CD4-positive, alpha-beta T cell treated with Interleukin-10 for 1 hour (primary cell): ENCODE measurements around the gene RAP1A.
"Not testable (repeated sequence)": the region's sequence is repeated elsewhere in the genome, so short reads cannot be mapped to it uniquely, and the experiment has no call there.

Experiments
- DNase-seq: peaks from one replicate; pipeline ENCODE4 v3.0.0-alpha.2; 2020

The RAP1A gene

DNA sequence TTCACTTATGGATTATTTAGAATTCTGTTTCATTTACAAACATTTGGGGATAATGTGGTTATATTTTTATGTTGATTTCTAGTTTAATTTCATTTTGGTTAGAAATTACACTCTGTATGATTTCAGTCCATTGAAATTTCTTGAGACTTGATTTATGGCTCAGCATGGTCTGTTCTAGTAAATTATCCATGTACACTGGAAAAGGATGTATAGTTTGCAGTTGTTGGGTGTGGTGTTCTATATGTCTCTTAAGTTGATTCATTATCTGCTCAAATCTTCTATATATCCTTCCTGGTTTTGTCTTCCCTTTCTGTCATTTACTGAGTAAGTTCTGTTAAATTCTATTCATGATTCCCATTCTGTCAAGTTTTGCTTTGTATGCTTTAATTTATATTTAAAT is 52.3 kb downstream of the RAP1A start:
- no peak for DNase-seq

DNA sequence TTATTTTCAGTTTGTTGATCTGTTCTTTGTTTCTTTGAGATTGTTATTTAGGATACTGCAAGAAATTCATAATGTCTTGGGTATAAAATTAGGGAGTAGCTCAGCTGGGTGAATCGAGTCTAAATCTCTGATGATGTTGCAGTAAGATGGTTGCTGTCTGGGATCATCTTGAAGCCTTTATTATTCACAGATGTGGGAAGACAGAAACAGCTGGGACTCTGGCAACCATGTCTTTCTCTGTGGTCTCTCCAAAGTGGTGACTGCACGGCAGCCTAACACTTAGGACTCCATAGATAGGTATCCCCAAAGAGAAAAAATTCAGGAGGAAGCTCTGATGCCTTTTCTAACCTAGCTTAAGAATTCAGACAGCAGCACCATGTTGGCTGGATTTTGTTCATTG is 52.7 kb downstream of the RAP1A start:
- no peak for DNase-seq

DNA sequence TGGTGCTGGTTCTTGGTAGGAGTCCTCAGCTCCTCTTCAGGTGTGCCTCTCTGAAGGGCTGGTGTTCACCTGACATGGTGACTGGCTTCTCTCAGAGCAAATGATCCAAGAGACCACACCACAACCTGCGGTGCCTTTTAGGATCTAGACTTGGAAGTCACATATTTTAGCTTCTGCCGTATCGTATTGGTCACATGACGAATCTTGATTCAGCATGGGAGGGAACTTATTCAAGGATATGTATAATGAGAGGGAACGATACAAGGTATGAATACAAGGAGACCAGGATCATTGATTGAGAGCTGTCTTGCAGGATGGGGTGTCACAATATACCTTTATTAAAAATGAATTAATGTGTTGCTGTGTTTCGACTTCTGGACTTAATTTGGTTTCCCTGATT is 58.0 kb downstream of the RAP1A start:
- DNase-seq: no peak

DNA sequence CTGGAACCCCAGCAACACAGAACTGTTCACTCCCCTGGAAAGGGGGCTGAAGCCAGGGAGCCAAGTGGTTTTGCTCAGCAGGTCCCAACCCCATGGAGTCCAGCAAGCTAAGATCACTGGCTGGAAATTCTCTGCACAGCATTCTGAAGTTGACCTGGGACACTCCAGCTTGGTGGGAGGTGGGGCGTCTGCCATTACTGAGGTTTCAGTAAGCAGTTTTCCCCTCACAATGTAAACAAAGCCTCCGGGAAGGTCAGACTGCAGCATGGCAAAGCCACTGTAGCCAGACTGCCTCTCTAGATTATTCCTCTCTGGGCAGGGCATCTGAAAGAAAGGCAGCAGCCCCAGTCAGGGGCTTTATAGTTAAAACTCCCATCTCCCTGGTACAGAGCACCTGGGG is 60.0 kb downstream of the RAP1A start:
- DNase-seq: no peak

DNA sequence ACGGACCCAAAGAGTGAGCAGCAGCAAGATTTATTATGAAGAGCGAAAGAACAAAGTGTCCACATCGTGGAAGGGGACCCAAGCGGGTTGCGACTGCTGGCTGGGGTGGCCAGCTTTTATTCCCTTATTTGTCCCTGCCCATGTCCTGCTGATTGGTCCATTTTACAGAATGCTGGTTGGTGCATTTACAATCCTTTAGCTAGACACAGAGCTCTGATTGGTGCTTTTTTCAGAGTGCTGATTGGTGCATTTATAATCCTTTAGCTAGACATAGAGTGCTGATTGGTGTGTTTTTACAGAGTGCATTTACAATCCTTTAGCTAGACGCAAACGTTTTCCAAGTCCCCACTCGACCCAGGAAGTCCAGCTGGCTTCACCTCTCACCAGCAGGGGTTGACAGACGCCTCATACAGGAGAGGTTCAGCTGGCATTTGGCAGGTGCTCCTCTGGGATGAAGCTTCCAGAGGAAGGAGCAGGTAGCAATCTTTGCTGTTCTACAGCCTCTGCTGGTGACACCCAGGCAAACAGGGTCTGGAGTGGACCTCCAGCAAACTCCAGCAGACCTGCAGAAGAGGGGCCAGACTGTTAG is 60.7 kb downstream of the RAP1A start:
- DNase-seq: not testable (repeated sequence)

DNA sequence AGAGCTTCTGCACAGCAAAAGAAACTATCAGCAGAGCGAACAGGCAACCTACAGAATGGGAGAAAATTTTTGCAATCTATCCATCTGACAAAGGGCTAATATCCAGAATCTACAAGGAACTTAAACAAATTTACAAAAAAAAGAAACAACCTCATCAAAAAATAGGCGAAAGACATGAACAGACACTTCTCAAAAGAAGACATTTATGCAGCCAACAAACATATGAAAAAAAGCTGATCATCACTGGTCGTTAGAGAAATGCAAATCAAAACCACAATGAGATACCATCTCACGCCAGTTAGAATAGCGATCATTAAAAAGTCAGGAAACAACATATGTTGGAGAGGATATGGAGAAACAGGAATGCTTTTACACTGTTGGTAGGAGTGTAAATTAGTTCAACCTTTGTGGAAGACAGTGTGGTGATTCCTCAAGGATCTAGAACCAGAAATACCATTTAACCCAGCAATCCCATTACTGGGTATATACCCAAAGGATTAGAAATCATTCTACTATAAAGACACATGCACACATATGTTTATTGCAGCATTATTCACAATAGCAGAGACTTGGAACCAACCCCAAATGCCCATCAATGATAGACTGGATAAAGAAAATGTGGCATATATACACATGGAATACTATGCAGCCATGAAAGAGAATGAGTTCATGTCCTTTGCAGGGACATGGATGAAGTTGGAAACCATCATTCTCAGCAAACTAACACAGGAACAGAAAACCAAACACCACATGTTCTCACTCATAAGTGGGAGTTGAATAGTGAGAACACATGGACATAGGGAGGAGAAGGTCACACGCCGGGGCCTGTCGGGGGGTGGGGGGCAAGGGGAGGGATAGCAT is 65.9 kb downstream of the RAP1A start:
- DNase-seq: not testable (repeated sequence)

DNA sequence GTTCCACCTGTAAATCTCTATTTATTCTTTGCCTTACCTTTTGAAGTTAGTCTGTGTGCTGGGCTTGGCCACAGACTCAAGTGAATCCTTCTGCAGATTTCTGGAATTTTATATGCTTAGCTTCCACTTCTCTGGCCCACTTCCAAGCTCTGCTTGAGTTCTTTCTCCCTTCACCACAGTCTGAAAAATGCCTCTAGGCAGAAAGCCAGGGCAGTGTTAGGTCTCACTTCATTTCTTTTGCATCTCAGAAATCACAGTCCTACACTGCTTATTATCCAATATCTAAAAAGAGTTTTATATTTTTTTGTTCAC is 70.7 kb downstream of the RAP1A start:
- DNase-seq: no peak

DNA sequence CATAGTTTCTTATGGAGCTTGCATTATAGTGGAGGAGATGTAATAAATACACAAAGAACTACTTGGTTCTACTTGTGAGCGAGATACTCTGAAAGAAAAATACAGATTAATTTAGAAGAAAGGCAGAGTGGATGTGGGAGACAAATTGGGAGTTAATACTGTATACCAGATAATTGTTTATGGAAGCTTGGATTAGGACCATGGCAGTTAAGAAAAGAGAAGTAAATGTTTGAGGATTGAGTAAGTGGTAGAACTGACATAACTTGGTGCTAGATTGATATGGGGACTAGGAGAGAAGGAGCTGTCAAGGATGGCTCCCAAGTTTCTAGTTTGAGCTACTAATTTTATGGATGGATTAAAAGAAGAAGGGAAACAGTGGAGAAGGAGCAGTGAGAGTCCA is 72.3 kb downstream of the RAP1A start:
- no peak for DNase-seq

DNA sequence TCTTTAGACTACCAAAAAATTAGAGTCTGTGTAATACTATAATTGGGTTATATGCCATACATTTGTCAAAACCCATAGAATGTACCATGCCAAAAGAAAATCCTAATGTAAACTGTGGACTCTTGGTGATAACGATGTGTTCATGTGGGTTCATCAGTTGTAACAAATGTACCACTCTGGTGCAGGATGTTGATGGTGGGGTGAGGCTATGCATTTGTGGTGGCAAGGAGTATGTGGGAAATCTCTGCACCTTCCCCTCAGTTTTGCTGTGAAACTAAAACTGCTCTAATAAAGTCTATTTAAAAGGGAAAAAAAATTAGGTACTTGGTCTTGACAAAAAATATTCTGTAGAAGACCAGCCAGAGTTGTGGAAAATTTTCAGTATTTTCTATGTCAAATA is 76.2 kb downstream of the RAP1A start:
- DNase-seq: peak; percentile 5

DNA sequence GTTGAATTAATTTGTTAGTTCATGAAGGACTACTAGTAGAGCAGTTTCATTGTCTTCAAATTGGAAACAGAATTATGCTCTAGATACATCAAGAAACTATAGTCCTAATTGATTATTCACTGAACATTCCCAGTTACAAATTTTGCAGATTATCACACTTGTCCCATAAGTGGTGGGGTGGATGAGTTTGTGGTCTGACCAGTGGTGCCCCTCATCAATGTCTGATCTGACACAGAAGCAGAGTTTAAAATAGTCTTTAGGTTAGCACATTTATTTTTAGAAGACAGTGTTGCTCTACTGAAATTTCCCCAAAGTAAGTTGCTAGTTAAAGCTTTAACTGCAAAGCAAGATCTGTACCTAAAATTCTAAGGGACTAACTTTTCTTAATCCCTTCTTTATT is 76.7 kb downstream of the RAP1A start:
- no peak for DNase-seq

DNA sequence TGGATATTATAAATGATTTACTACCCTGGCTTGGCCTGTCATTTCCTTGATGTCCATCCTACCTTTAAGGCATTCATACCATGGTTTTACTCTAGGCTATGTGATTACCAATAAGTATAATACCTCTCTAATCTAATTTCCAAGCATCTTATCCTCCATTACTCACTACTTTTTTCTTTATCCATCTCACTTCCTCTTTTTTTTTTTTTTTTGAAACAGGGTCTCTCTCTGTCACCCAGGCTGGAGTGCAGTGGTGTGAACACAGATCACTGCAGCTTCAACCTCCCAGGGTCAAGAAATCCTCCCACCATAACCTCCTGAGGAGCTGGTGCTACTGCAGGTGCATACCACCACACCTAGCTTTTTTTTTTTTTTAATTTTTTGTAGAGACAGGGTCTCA is 79.7 kb downstream of the RAP1A start:
- no peak for DNase-seq

DNA sequence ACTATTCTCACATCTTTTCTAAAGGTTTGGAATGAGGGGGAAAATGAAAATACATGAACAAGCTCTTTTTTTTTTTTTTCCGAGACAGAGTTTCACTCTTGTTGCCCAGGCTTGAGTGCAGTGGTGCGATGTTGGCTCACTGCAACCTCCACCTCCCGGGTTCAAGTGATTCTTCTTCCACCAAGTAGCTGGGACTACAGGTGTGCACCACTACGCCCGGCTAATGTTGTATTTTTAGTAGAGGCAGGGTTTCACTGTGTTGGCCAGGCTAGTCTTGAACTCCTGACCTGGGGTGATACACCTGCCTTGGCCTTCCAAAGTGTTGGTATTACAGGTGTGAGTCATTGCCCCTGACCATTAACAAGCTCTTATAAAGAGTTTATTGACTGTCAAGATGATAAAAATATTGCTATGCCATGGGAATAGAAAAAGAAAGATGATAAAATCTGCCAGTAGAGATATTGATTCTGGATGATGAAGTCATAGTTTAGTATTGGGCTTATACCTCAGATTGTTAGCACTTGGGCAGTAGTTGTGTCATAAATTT is 83.0 kb downstream of the RAP1A start:
- DNase-seq: no peak

DNA sequence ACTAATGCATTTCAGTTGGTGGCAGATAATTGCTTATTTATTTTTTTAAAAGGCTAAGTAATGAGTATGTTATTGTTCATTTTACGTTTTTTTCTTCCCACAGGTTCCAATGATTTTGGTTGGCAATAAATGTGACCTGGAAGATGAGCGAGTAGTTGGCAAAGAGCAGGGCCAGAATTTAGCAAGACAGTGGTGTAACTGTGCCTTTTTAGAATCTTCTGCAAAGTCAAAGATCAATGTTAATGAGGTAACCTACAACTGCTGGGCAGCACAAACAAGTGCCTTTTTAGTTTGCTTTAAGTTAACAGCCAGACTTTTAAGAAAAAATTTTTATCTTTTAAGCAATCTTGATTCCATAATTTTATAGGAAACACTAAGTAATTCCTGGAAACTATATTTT is 84.7 kb downstream of the RAP1A start:
- no peak for DNase-seq

DNA sequence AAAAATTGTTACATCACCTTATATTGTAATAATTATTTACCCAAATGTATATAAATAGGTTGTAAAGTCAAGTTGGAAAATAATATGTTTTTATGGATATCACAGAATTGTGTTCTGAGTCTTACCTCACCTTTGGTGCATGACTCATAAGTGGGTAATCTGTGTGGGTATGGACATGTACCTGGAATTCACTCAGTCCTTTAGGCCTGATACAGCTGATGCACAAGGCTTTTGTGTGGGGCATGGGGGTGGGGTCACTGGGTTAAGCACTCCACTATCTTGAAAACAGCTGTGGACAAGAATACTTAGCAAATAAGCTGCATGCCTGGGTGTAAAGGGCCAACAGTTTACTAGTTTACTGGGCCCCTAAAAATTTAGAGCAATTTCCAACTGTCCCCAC is 85.2 kb downstream of the RAP1A start:
- no peak for DNase-seq

DNA sequence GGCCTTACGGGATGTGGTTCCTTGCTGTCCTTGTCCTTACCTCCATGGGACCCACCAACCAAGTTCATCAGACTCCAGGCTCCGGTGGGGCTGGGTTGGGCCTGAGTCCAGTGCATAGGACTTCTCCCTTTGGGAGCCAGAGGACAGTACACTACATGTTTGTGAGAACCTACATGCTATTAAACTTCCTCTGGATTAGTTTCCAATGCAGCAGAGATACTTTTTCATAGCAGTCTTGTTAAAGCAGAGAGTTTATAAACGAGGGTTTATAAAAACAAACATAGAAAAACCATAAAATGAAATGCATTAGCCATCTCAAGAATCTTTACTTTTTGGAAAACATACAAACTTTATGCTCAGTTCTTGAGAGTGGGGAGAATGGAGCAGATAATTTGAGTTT is 86.3 kb downstream of the RAP1A start:
- DNase-seq: no peak

DNA sequence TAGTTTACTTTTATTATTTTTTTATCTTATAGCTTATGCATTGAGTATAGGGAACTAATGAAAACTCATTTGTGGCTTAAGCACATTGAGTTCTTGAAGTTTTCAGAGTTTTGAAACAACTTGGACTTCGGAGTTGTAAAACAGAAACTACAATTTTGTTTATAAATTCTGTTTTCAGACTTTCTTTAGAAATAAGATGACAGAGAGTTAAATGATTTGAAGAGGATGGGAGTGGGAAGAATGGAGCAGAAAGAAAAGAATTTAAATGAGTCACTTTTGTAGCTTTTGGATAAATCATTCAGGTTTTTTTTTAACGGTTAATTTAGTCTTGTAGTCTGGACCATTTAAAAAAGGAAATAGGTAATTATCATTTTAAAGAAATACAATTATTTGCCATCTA is 87.3 kb downstream of the RAP1A start:
- no peak for DNase-seq

DNA sequence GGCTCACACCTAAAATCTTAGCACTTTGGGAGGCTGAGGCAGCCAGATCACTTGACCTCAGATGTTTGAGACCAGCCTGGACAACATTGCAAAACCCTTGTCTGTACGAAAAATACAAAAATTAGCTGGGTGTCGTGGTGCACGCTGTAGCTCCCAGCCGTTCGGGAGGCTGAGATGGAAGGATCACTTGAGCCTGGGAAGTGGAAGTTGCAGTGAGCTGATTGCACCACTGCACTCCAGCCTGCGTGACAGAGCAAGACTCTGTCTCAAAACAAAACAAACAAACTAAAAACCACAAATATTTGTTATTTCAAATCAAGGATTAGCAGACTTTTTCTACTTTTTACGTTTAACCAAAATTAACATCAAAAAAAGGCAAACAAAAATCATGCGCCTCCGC is 88.3 kb downstream of the RAP1A start:
- no peak for DNase-seq

DNA sequence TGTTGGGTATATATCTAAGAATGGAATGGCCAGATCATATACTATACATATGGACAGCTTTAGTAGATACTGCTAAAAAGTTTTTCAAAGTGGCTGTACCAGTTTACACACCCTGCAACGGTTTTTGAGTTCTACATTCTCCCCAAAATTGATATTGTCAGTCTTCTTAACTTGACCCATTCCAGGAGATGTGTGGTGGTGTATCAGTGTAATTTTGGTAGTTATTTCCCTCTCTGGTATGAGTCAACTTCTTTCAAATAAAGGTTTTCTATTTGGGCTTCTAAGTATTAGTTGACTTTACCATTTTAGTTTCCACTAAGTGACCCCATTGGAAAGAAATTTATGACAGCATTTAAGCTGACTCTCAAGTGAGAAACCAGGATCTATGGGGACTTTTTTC is 90.4 kb downstream of the RAP1A start:
- DNase-seq: no peak

DNA sequence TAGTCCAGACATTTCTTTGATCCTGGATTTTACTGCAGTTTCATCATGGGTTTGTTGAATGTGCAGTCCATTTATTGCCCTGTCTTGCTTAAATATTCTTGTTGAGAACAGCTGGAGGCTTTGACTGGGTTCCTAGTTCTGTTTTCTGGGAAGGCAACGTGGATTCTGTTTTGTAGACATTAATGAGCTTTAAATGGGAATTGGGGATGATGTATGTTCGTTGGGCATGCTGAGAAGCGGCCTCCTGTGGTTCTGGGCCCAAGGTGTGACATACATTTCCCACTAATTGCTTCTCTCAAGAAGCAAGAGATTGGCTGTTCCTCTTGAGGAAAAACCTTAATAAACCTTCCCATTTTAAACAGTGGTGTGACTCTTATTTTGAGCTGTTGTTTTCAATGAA is 96.7 kb downstream of the RAP1A start:
- DNase-seq: no peak

DNA sequence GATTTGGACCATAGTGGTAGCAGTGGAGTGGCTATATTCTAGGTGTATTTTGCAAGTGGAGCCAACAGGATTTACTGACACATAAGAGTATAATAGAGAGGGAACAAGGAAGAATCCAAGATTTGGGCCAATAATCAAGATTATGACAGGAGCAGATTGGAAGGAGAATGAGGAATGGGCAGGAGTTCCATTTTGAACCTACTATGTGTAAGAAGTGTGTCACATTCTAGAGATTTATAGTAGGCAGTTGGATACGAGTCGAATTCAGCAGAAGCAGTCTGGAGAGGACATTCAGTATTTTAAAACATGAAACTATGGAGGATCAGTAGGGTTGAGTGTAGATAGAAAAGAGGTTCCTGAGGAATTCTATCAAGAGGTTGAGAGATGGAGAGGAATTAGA is 97.9 kb downstream of the RAP1A start:
- no peak for DNase-seq

DNA sequence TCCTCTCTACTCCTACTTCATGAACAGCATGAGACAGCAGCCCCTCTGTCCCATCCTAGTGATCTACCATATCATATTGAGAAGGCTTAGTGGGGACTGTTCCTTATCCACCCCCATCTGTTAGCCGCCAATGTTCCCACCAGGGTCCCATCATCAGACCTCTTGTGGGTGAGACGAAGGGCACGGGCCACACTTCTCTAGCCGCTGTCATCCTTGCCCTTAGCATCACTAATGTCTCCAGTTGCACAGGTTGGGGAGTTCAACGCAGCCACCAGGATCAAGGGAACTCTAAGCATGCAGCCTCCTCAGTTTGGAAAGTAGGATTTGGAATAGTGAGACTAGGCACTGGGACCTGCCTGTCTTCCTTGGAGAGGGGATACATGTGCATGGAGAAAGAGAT is 99.5 kb downstream of the RAP1A start:
- DNase-seq: no peak

DNA sequence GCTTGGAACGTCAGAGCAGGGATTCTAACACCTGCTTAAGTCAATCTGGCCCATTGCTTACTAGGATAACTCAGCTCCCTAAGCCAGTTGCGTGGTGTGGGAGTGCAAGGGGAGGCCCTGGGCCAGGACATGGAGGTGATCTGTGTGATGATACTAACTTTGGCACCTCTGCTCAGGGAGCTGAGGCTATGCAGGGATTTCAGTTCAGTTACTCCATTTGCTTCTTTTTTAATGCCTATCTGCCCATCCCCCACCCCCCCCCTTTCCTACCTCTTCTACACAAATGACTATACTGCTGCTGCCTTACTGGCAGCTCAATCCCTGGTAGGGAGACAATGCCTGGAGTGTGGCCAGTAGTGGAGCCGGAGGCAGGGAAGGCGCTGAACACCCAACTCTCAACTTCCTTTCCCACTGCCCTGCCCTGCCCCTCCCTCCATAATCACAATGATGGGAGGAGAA is 100.1 kb downstream of the RAP1A start:
- no peak for DNase-seq

DNA sequence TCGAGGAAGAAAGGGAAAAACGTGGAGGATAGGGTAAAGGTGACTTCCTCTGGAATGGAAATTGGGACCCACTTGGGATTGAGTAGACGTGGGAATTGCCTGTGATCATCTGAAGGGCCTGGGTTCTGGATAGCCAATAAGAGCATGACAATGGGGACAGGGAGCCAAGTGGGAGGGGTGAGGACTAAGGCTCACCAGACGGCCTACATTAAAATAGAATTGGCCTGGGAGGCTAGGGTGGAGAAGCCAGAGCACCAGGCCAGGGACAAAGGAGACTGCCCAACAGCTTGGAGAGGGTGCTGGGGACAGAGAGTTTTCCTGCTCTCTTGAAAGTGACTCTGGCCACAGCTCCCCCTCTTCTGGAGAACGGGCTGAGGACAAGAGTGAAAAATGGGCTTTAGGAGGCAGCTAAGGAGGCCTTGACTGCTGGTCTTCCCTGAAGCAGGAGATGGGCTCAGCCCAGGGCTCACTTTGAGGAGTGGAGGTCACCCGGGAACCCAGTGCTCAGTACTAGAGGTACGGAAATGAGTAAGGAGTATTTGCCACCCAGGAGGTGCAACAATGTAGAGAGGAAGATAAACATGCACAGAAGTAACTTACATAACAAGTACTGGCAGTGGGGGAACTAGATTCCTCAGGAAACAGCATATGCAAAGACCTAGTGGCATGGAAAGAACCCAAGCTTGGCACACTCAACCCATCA is 100.8 kb downstream of the RAP1A start:
- no peak for DNase-seq
